Tibial nerve (tissue), 4 donors: ENCODE results near the gene MAP2K1.

ENCODE experiments used
- CTCF ChIP-seq, 5 experiments: fragments of 200-600 bp in 3 of 5; fragments of 450-650 bp in 2 of 5; sonication (generic) in 3 of 5; IDR thresholded peaks; one replicate each; pipeline ENCODE4 v1.5.1; 2016 to 2019; ENCODE audit warnings: antibody characterized with exemption in 5 of 5, mild to moderate bottlenecking in 3 of 5, moderate library complexity in 2 of 5
- EP300 ChIP-seq, 2 donors: sonication (generic); formaldehyde crosslinking; IDR thresholded peaks; one replicate each; pipeline ENCODE4 v1.6.1; 2017; ENCODE audit warnings: antibody characterized with exemption in 2 of 2, mild to moderate bottlenecking in 1 of 2

GRCh38 chr15:66459818-66460615 lies 73.3 kb downstream of the MAP2K1 start:
- TF ChIP-seq CTCF (IDR thresholded peaks at IDR 0.05) (no peak), EP300 (IDR thresholded peaks at IDR 0.05) (no peak)
